Omental fat pad (tissue), 4 donors: ENCODE results near the gene DPP4. TPM values are rescaled to one million over a fixed set of nuclear protein-coding genes. Genes with fewer than 3 reads are reported as not detected.
A peak's percentile ranks its signal among the peaks of the same experiment; 100 is the strongest.

Experiments
- ATAC-seq: fragments of 150-250 bp; one replicate; pipeline ENCODE4 v1.9.1; 2016; ENCODE audit warnings: mild to moderate bottlenecking, moderate library complexity; ENCODE audit not compliant: low FRiP score
- DNase-seq: peaks from one replicate; pipeline ENCODE4 v3.0.0-alpha.2; 2019; ENCODE audit warnings: low spot score
- total RNA-seq, 4 donors: library from RNA; depleted of rRNA; stranded (reverse); fragments of >200 nt; gene quantifications; one replicate each; pipeline ENCODE4 v1.1.0, GENCODE V29; 2016
- TF ChIP-seq, protein P1 (sequence below), 3 donors: fragments of 450-650 bp; IDR thresholded peaks; one replicate each; pipeline ENCODE4 v1.5.1; 2016 to 2017; ENCODE audit warnings: antibody characterized with exemption in 3 of 3, mild to moderate bottlenecking in 3 of 3, moderate library complexity in 2 of 3

DPP4 gene
- total RNA-seq, 4 donors from 2014 or later, result 11.7 to 105 (median 21.0) TPM

DNA sequence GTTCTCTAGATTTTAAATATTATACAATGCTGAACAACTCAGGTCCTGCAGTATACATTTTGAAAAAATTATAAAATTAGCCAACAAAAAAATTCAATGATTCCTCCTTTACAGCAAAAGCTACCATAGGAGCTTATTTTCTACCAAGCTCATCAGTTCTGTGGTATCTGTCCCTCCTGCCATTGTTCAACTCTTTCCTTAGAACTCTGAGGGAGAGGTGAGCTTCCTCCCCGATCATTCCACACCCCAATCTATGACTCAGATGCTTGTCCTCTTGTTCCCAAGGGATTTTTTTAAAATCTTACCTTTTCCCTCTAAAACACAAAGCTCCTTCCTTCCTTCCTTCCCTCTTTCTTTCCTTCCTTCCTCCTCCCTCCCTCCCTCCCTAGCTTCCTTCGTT lies 13.5 kb downstream of the DPP4 start:
- TF ChIP-seq, protein P1, sequence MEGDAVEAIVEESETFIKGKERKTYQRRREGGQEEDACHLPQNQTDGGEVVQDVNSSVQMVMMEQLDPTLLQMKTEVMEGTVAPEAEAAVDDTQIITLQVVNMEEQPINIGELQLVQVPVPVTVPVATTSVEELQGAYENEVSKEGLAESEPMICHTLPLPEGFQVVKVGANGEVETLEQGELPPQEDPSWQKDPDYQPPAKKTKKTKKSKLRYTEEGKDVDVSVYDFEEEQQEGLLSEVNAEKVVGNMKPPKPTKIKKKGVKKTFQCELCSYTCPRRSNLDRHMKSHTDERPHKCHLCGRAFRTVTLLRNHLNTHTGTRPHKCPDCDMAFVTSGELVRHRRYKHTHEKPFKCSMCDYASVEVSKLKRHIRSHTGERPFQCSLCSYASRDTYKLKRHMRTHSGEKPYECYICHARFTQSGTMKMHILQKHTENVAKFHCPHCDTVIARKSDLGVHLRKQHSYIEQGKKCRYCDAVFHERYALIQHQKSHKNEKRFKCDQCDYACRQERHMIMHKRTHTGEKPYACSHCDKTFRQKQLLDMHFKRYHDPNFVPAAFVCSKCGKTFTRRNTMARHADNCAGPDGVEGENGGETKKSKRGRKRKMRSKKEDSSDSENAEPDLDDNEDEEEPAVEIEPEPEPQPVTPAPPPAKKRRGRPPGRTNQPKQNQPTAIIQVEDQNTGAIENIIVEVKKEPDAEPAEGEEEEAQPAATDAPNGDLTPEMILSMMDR (IDR thresholded peaks at IDR 0.05), result no peak
- ATAC-seq, result no peak
- no peak for DNase-seq

DNA sequence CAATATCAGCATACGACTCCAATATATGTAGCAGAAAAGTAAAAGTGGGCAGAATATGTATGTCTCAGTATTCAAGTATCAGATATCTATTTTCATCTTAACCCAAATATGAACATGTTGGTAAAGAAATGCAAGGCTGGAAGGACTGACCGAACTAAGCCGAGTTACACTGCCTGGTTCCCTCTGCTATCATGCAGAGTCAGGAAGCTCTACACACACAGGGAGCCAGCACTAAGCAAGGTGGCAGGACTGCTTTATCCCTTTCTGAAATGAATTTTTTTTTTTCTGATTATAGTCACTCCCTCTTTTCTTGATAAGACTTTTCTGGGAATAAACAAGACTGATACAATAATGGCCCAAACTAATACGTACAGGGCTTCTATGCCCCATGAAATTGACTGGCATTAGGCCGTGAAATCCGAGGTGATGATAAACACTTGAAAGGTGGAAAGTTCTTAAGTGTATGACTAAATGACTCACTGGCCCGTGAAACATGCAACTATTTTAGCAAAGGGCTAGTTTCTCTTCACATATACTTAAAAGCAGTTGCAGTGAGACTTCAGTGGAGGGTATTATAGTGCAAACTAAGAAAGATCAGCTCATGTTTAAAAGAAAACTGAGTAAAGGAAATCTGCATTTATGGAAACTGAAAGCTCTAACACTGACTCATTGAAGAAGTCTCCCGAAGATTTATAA lies 14.9 kb downstream of the DPP4 start:
- TF ChIP-seq, protein P1 (IDR thresholded peaks at IDR 0.05), result no peak
- ATAC-seq (peak; percentile 65), DNase-seq (no peak)

DNA sequence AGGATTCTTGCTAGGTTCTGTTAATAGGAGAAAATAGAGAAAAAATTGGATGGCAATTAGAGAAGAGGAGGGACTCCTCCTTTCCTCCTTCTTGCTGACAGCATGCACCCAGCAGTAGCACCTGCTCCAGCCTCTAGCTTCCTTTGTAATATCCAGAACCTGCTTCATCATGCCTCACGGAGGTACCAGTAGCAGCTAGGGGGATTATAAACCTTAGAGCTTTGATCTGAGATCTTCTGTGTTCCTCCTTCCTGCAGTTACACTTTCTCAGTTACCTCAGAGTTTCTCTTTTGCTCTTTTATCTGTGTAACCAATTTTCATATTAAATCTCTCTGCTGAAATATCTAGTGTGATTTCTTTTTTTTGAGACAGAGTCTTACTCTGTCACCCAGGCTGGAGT lies 16.6 kb downstream of the DPP4 start:
- TF ChIP-seq, protein P1 (IDR thresholded peaks at IDR 0.05), result no peak
- no peak for ATAC-seq
- no peak for DNase-seq

DNA sequence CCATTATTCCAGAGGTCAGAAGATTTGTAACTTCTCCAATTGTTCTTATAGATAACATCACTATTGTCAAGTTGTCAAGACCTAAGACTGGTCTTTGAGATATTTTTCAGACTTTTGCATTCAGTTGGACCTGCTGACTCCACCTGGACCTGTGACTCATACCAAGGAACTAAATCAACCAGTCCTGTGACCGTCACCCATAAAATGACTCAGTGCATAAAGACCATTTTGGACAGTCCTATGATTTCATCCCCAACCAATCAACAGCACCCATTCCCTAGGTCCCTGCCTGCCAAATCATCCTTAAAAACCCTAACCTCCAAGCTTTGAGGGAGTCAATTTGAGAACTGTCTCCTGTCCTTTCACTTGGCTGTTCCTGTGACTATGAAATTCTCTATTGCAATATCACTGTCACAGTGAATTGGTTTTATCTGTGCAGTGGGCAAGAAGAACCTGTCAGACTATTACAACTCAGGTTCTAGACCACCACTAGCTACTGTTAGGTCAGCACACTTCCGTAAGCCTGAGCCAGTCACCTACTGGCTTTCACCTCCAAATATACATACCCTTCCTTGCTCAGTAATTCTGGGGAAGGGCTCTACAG lies 17.1 kb downstream of the DPP4 start:
- TF ChIP-seq, protein P1 (IDR thresholded peaks at IDR 0.05), result no peak
- DNase-seq (no peak), ATAC-seq (no peak)

DNA sequence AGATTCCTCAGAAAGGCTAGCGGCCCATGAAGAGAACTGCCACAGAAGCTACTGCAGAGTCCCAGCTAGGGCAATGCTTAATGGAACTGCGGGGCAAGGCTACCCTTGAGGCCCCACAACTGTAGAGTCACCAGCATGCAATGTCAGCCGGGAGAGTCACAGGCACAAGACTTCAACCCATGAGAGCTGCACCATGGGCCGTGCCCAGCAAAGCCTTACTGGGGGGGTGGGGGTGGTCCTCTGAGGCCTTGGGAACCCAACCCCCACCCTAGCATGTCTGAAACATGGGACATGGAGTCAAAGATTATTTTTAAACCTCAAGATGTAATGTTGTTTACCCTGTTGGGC lies 20.2 kb downstream of the DPP4 start:
- no peak for ATAC-seq
- TF ChIP-seq, protein P1 (IDR thresholded peaks at IDR 0.05), result no peak
- no peak for DNase-seq

DNA sequence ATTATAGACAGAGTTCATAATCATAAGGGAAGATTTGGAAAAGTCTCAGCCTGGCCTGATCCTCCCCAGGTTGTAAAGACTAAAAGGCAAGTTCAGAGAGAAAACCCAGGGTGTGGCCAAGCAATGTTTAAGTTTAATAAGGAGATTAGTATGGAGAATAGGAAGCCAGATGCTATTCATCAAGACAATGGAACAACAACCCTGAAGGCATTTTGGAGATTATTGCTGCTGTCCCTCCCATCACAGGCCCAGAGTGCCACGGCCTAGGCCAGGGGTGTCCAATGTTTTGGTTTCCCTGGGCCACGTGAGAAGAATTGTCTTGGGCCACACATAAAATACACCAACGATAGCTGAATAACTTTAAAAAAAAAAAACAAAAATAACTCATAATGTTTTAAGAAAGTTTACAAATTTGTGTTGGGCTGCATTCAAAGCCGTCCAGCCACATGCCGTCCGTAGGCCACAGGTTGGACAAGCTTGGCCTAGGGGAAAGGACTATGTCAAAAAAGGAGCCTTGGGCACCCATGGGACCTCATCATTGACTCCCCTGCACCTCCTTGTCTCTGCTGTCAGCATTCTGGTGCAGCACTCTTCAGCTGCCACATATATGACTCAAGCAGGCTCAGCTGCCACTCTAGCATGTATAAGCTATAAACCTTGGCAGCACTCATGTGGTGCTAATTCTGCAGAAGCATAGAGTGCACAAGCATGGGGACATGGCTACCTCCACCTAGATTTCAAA lies 20.8 kb downstream of the DPP4 start:
- TF ChIP-seq, protein P1 (IDR thresholded peaks at IDR 0.05), result no peak

More for the DNA sequence above, 20.8 kb downstream of the DPP4 start:
- no peak for DNase-seq
- no peak for ATAC-seq
